Measurements from ENCODE around the gene SLC45A2. TPM values are rescaled to one million over a fixed set of nuclear protein-coding genes. Genes with fewer than 3 reads are reported as not detected.

Gene SLC45A2
- total RNA-seq, 2 experiments from 2014 or later, result not detected

DNA sequence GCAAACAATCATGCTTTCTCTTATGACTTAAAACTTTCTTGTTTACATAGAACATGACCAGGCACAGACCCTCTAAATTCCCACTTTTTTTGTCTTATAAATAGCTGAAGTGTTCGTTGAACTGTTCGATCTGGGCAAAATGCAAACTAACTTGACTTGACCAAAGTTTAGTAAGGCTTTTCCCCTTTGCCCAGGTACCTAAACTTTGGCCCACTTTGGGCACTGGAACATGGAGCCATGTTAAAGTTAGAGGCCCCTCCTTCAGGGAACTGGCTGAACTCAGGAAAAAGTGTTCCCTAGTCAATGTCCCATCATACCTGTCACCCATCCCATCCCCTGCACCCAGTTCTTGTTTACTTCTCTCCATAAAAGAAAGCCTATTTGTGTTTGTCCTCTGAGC, 32.8 kb upstream of the SLC45A2 start:
- Histone ChIP-seq H3K27ac (ENCODE audit: low read depth in 1 of 2, low read length in 2 of 2) (no peak overlapping the region), H3K4me3 (ENCODE audit: low read length) (no peak overlapping the region), H3K27me3 (ENCODE audit: control insufficient read depth in 1 of 2, insufficient read depth in 2 of 2, low read length in 2 of 2) (no peaks in the 10 kb centered on the region), H3K4me1 (ENCODE audit: insufficient read depth, low read length) (peaks cover 3% of the 10 kb centered on the region), H3K9me3 (ENCODE audit: control insufficient read depth in 1 of 2, insufficient read depth in 1 of 2, low read length in 2 of 2) (no peaks in the 10 kb centered on the region), H3K36me3 (ENCODE audit: insufficient read depth, low read length) (peaks cover 10% of the 10 kb centered on the region)
- Mint-ChIP-seq H3K27me3 (no peaks in the 10 kb centered on the region), H3K36me3 (ENCODE audit: low read depth) (peaks cover 29% of the 10 kb centered on the region), H3K4me3 (no peak overlapping the region), H3K27ac (no peak overlapping the region), H3K9me3 (no peaks in the 10 kb centered on the region), H3K4me1 (ENCODE audit: low read depth) (peaks cover 15% of the 10 kb centered on the region)
- CTCF ChIA-PET, result no interaction called here
- intact Hi-C loops (cut with DNase I, micrococcal nuclease), result no loop called here
- ATAC-seq (ENCODE audit: poor library complexity) (no peak), DNase-seq (no peak)
- POLR2A ChIA-PET, result interaction anchor here (1.3 kb wide), 1 partner anchor 9 kb away, joined by 4 read pairs; no protein-coding TSS in a partner anchor
- TF ChIP-seq, protein P1, sequence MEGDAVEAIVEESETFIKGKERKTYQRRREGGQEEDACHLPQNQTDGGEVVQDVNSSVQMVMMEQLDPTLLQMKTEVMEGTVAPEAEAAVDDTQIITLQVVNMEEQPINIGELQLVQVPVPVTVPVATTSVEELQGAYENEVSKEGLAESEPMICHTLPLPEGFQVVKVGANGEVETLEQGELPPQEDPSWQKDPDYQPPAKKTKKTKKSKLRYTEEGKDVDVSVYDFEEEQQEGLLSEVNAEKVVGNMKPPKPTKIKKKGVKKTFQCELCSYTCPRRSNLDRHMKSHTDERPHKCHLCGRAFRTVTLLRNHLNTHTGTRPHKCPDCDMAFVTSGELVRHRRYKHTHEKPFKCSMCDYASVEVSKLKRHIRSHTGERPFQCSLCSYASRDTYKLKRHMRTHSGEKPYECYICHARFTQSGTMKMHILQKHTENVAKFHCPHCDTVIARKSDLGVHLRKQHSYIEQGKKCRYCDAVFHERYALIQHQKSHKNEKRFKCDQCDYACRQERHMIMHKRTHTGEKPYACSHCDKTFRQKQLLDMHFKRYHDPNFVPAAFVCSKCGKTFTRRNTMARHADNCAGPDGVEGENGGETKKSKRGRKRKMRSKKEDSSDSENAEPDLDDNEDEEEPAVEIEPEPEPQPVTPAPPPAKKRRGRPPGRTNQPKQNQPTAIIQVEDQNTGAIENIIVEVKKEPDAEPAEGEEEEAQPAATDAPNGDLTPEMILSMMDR (IDR thresholded peaks at IDR 0.05), result no peak

GRCh38 chr5:34016750-34017149, 32.3 kb upstream of the SLC45A2 start:
- H3K4me1 Mint-ChIP-seq (ENCODE audit: low read depth), result peaks cover 10% of the 10 kb centered on the region
- intact Hi-C loops (cut with DNase I, micrococcal nuclease), result no loop called here
- no peak for ATAC-seq (ENCODE audit: poor library complexity)
- no peaks in the 10 kb centered on the region for H3K27me3 Mint-ChIP-seq
- ChIA-PET CTCF (no interaction called here), POLR2A (interaction anchor here (1.3 kb wide), 1 partner anchor 8 kb away, joined by 4 read pairs; no protein-coding TSS in a partner anchor)
- H3K27ac ChIP-seq (ENCODE audit: low read depth in 1 of 2, low read length in 2 of 2), result no peak overlapping the region
- H3K27ac Mint-ChIP-seq, result no peak overlapping the region
- no peaks in the 10 kb centered on the region for H3K4me1 ChIP-seq (ENCODE audit: insufficient read depth, low read length)
- H3K4me3 Mint-ChIP-seq, result no peak overlapping the region
- no peaks in the 10 kb centered on the region for H3K9me3 Mint-ChIP-seq
- H3K36me3 ChIP-seq (ENCODE audit: insufficient read depth, low read length), result peaks cover 10% of the 10 kb centered on the region
- H3K27me3 ChIP-seq (ENCODE audit: control insufficient read depth in 1 of 2, insufficient read depth in 2 of 2, low read length in 2 of 2), result no peaks in the 10 kb centered on the region
- no peak overlapping the region for H3K4me3 ChIP-seq (ENCODE audit: low read length)
- peaks cover 24% of the 10 kb centered on the region for H3K36me3 Mint-ChIP-seq (ENCODE audit: low read depth)
- TF ChIP-seq, protein P1 (IDR thresholded peaks at IDR 0.05), result no peak
- no peaks in the 10 kb centered on the region for H3K9me3 ChIP-seq (ENCODE audit: control insufficient read depth in 1 of 2, insufficient read depth in 1 of 2, low read length in 2 of 2)
- DNase-seq, result no peak

GRCh38 chr5:34016222-34016621, 31.7 kb upstream of the SLC45A2 start:
- Mint-ChIP-seq H3K36me3 (ENCODE audit: low read depth) (peaks cover 20% of the 10 kb centered on the region), H3K27ac (no peak overlapping the region), H3K4me1 (ENCODE audit: low read depth) (peaks cover 4% of the 10 kb centered on the region), H3K9me3 (no peaks in the 10 kb centered on the region), H3K4me3 (no peak overlapping the region), H3K27me3 (no peaks in the 10 kb centered on the region)
- peaks cover 10% of the 10 kb centered on the region for H3K36me3 ChIP-seq (ENCODE audit: insufficient read depth, low read length)
- H3K9me3 ChIP-seq (ENCODE audit: control insufficient read depth in 1 of 2, insufficient read depth in 1 of 2, low read length in 2 of 2), result no peaks in the 10 kb centered on the region
- no peaks in the 10 kb centered on the region for H3K4me1 ChIP-seq (ENCODE audit: insufficient read depth, low read length)
- intact Hi-C loops (cut with DNase I, micrococcal nuclease), result no loop called here
- TF ChIP-seq, protein P1 (IDR thresholded peaks at IDR 0.05), result no peak
- DNase-seq (no peak), ATAC-seq (ENCODE audit: poor library complexity) (no peak)
- ChIA-PET POLR2A (interaction anchor here (1.3 kb wide), 1 partner anchor 8 kb away, joined by 4 read pairs; no protein-coding TSS in a partner anchor), CTCF (no interaction called here)
- no peak overlapping the region for H3K4me3 ChIP-seq (ENCODE audit: low read length)
- no peak overlapping the region for H3K27ac ChIP-seq (ENCODE audit: low read depth in 1 of 2, low read length in 2 of 2)
- no peaks in the 10 kb centered on the region for H3K27me3 ChIP-seq (ENCODE audit: control insufficient read depth in 1 of 2, insufficient read depth in 2 of 2, low read length in 2 of 2)
